Left cardiac atrium (tissue), 4 donors: ENCODE data around the gene ZCCHC7. TPM values are rescaled to one million over a fixed set of nuclear protein-coding genes. Genes with fewer than 3 reads are reported as not detected.

Experiments used
- ATAC-seq, 2 donors: fragments of 200-7000 bp; cut with Tn5 transposase; one replicate each; pipeline ENCODE4 v1.9.1; 2020; ENCODE audit warnings: mild to moderate bottlenecking in 2 of 2, moderate library complexity in 2 of 2
- DNase-seq: peaks from one replicate; pipeline ENCODE4 v3.0.0-alpha.2; 2020
- intact Hi-C, 2 donors: fragments of 100-400 bp; cut with DNase I; formaldehyde crosslinking; loops; one replicate each; pipeline versions ENCODE4 v1.14.1 to v1.15.1; 2022 to 2023
- total RNA-seq, 2 donors: library from RNA; stranded (reverse); fragmentation: NEBNext Ultra II Directional; extraction: Animal tissue kit (Norgen Biotek cat#: 25700); gene quantifications; one replicate each; pipeline ENCODE4 v1.2.1, GENCODE V29; 2021
- donor health status: DM: no; HTN: yes; CAD: no.
- donor health status: DM: no; HTN: yes; CAD: no; lungs with severe emphysema.
- donor health status: DM: yes; HTN: yes; CAD: no.
- donor health status: Dilated cardiomyopathy.

Gene ZCCHC7
- total RNA-seq, 2 donors from 2014 or later = 10.3 to 13.6 TPM

- ATAC-seq = no peak
- no peak for DNase-seq
- intact Hi-C loops = no loop called here
Measured at GRCh38 chr9:37406603-37407401, 286.4 kb downstream of the ZCCHC7 start.

- no peak for DNase-seq
- ATAC-seq = no peak
- intact Hi-C loops = no loop called here
Measured at GRCh38 chr9:37407468-37407867, 287.1 kb downstream of the ZCCHC7 start.

Other genes with a start within 250 kb of the ZCCHC7 start
- under 1 TPM; 0.09 to 0.10 TPM for gene PAX5, start 86.3 kb upstream of the ZCCHC7 start, total RNA-seq